NCI-H748 (cell line): ENCODE results near the gene ENPP4.
A peak's percentile ranks its signal among the peaks of the same experiment; 100 is the strongest.

ENCODE experiments used
- DNase-seq: peaks from one replicate; lab custom pipeline; 2025; ENCODE audit not compliant: unreplicated experiment; lab: John Stamatoyannopoulos, UW

ENPP4 gene, protein sequence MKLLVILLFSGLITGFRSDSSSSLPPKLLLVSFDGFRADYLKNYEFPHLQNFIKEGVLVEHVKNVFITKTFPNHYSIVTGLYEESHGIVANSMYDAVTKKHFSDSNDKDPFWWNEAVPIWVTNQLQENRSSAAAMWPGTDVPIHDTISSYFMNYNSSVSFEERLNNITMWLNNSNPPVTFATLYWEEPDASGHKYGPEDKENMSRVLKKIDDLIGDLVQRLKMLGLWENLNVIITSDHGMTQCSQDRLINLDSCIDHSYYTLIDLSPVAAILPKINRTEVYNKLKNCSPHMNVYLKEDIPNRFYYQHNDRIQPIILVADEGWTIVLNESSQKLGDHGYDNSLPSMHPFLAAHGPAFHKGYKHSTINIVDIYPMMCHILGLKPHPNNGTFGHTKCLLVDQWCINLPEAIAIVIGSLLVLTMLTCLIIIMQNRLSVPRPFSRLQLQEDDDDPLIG

DNA sequence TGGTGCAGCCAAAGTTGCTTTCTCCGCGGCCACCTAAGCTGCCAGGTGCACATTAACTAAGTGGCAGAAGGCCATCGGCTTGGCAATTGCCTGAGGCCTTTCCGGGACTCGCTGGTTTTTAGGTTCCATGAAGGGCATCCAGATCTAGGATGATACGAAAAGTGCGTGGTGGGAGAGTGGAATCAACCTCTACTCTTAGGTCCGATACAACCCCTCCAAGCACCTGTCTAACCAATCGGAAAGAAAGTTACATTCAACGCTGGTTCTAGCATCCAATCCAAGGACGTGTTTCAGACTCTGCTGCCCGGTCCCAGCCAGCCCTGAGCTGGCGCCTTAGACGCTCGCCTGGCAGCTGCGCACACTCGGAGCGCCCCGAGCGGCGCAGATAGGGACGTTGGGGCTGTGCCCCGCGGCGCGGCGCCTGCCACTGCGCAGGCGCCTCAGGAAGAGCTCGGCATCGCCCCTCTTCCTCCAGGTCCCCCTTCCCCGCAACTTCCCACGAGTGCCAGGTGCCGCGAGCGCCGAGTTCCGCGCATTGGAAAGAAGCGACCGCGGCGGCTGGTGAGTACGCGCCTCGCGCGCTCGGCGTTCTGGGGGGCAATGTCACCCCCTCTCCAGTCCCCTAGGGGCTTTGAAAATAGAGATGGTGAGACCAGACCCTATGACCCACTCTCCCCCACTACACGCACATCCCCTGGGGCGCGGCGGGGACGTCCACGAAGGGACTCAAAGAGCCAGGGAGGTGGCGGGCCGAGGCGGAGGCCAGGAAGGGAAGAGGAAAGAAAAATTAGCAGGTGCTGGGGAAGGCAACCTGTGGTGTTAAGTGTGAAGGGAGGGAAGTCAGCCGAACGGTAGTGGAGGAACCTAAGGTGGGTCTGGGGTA, at the start of gene ENPP4:
ENPP4 (plus strand) TSS at position 361 of the 883 bp plus-strand sequence. CDS start 9,595 bp downstream, outside the sequence.
- DNase-seq: peak; percentile 98

DNA sequence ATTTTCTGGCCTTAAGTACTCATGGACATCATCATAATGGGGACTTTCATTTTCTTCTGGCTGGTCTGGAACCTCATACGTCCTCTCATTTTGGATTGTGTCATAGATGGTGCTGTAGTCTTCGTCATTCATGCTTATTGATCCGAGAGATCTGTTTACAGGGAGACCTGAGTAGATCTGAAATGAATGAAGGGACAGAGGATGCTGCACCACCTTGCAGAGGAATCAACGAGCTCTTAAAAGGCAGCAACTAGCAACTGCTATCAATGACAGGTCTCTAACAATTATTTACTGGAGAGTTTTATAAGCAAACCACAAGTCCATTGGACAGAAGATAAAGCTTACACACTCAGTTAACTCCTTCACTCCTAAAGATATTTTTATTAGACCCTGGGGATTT, 49.7 kb upstream of the ENPP4 start:
- DNase-seq: no peak

DNA sequence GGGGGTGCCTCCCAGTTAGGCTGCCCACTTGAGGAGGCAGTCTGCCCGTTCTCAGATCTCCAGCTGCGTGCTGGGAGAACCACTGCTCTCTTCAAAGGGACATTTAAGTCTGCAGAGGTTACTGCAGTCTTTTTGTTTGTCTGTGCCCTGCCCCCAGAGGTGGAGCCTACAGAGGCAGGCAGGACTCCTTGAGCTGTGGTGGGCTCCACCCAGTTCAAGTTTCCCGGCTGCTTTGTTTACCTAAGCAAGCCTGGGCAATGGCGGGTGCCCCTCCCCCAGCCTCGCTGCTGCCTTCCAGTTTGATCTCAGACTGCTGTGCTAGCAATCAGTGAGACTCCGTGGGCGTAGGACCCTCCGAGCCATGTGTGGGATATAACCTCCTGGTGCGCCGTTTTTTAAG, 44.1 kb upstream of the ENPP4 start:
- peak; percentile 20 for DNase-seq

DNA sequence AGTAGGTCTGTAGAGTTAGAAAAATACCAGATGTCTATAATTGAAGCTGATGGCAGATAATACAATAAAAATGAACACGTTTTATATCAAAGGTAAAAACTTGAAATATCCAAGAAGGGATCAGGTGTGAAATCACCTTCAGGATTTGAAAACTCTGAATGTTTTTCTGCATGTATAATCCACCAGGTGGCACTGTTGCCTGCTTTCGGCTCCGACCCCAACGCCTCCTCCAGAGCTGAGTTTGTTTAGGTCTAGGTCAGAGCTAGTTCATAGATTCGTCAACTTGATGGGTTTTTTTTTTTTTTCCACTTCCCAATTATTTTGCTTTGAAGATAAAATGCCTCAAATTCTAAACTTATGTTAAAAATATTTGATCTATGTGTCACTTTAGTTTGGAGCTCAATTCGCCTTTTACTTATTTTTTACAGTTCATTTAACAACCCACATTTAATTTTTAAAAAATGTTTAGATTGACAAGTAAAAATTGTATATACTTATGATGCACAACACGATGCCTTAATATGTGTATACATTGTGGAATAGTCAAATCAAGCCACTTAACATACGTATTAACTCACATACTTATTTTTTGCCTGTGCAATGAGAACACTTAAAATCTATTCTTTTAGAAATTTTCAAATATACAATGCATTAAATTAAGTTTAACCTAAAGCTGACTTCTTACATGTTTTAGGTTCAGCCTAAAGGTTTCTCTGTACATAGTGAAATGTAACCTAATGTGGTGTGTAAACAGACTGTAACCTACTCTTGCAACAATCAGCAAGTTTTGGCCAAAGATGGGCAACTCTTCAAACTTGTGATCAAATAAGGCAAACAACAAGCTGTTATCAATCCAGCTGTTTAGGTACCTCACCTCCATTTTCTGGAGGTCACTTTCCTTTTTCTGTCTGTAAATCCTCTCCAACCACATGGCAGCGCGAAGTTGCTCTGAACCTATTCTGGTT, 39.4 kb upstream of the ENPP4 start:
- peak; percentile 77 for DNase-seq

DNA sequence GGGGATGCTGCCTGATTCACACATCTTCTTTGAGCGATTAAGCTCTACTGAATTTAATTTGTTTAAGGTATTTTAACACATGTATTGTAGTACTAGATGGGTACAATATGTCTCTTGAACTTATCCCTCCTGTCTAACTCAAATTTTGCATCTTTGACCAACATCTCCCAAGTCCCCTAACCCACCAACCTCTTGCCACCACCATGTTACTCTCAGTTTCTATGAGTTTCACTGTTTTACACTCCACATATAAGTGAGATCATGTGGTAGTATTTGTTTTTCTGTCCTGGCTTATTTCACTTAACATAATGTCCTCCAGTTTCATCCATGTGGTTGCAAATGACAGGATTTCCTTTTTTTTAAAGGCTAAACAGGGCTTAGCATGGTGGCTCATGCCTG, 38.7 kb upstream of the ENPP4 start:
- DNase-seq: no peak

DNA sequence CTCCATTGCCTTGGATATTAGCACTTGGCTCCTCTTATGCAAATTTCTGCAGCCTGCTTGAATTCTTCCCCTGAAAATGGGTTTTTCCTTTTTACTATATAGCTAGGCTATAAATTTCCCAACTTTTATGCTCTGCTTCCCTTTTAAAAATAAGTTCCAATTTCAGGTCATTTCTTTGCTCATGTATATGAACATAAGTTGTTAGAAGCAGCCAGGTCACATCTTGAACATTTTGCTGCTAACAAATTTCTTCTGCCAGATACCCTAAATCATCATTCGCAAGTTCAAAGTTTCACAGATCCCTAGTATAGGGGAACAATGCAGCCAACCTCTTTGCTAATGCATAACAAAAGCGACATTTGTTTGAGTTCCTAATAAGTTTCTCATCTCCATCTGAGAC, 34.5 kb upstream of the ENPP4 start:
- DNase-seq: no peak

DNA sequence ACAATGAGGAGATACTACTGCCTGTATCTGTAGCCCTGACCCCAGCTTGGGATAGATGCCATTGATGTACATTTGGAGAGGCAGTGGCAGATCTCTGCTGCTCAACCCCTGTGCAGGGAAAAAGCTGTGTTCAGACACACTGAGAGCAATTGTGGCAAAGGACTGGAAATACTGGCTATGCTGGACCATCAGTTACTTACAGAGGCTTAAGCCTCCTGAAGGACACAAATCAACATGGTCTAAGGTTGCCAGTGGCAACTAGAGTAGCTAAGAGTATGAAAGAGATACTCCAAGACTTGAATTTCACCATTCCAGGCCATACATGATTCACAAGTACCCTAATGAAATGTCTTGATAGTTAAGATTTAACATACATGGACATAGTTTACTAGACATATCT, 32.4 kb upstream of the ENPP4 start:
- DNase-seq: peak; percentile 21

DNA sequence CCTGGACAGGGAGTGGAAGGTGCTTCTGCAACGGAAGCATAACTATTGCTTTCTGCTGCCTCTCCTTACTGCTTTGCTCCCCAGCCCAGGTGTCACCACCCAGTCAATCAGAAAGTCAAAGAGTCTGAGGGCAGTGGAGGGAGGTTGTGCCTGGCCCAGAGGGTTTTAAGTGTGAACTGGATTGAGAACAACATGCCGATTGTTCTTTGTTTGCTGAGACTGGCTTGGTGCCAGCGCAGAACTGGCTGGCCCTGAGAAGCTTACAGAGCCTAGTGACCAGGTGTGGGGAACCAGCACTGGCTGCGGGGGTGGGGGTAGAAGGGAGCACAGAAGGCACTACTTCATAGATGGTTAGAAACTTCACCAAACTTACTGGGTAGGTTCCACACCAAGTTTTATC, 31.1 kb upstream of the ENPP4 start:
- peak; percentile 98 for DNase-seq

DNA sequence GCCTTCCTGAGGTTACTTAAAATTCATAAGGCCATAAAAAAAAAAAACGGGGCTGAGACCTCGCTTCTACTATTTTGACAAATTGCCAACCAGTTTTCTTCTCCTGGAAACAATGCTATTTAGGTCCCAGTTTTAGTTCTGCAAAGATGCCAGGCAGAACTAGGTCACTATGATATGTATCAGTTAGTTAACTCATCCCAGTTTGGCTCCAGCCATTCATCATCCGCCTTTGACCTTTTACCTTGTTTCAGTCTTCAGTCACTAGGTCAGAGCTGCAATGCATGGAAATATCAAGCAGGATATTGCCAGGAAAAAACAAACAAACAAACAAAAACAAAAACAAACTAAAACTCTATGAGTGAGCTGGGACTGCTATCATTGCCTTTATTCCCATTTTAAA, 29.8 kb upstream of the ENPP4 start:
- DNase-seq: no peak

DNA sequence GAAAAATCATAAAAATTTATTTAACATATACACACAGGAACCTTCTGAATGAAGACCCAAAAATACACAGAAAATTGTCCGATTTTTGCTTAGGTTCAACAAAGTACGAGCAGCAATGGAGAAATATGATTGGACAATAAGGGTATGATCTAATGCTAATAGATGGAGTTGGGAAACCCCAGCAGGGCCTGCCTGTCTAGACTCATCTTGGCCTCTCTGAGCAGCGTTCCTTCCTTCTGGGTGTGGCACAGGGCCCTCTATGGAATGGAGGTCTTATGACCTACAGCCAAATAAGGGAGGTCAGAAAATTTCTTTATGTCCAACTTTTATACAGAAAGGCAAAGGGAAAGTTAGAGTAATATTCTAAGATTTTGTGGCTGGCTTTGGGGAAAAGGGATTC, 27.7 kb upstream of the ENPP4 start:
- no peak for DNase-seq

DNA sequence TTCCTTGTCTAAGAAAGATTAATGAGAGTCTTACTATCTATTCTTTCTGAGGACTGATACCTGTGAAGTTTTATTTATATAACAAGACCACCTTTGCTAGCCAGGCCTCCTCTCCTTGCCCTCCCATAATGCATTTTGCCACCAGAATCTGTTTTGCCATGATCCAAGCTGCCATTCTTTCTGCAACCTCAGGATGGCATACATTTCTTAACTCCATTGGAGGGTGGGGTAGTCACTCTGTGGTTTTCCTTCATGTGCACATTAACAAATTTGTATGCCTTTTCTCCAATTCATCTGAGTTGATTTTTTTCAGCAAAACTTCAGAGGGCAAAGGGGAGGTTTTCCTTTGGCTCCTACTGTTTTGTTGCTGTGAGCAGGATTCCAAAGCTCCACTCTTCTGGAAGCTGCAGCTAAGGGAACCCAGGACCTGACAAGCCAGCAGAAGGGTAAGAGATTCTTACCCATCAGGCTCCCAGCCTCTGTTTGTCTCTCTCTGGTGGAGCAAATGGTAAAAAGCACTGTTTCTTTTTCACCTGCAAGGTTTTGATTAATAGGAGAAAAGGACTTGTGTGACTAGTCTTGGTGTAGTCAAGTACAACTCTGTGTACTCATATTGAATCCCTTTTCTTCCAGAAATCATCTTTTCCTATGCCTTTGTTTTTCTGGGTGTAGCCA, 26.2 kb upstream of the ENPP4 start:
- peak; percentile 46 for DNase-seq

DNA sequence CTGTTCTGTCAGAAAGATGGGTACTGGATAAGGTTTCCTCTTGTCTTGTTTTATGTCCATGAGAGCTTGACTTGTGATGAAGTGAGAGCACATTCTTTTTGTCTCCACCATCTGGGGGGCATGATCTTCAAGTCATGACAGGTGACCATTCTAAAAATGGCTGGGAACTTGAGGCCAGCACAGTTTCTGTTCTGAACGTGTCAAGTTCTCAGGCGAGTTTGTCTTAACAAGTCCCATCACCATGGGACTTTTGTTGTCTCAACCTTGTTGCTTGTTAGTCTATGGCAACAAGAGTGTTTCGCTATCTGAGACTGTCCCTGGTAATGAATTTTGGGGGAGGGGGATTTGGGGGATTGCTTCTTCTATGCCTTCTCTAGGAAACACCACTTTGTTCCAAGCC, 25.6 kb upstream of the ENPP4 start:
- no peak for DNase-seq

DNA sequence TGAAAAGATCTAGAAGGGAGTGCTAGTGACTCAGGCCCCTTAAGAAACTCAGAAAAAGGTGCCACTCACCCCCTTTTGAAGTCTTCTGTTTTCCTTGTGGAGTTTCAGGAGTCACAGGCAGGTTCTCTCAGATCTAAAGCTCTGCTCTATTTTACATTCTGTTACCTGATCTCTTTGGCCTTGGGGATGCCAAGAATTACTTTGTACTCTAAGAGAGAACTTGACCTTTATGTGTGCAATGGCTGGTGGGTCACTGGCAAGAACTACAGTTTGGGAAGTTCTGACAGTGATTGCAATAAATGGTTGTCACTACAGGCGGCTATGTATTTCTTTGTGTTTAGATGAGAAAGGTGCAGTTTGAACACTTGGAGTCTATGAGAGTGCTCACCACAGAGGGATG, 24.2 kb upstream of the ENPP4 start:
- DNase-seq: no peak

DNA sequence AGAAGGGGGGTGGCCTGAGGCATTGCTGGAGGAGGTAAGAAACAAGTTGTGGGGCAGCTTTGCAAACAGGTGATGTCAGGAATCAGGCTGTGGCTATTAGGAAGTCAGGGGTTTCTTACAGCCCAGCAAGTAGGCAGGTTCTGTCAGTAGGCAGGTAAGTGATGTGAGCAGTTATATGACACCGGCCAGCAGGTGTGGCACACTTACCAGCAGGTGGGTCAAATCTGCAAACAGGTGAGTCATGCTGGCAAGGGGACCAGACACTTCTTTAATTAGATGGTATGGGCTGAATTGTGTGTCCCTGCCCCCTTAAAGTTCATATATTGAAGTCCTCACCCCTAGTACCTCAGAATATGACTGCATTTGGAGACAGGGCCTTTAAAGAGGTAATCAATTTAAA, 16.4 kb upstream of the ENPP4 start:
- peak; percentile 99 for DNase-seq

DNA sequence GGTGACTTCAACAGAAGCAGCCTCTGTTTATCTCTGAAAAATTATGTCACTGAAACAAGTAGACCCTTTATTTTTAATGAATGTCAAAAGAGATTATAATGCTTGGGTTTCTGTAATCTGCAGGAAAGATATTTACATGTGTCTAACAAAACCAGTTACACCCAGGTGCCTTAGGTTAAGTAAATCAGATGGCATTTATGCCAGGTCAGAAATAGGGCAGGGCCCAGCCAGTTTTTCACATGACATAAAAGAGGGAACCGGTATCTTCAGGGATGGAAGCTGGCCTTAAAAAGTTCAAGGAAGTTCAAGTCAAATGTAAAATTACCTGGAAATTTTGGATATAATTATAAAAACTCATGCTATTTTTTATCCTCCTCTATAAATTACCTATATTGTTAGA, 14.2 kb upstream of the ENPP4 start:
- no peak for DNase-seq

DNA sequence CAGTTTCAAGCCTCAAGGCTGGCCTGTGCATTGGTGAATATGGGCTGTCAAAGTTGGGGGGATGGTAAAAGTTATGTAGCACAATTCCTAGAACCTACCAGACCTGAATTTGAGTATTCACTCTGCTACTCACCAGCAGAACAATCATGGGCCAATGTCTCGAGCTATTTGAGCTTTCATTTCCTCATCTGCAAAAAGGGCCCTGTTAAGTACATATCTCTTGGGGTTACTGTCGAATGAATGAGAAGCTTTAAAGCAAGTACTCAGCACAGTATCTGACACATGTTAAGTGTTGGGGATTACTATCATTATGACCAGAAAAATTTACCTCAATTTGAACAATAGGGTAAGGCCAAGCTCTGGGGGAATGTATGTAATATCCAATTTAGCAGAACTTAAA, 13.5 kb upstream of the ENPP4 start:
- DNase-seq: no peak

DNA sequence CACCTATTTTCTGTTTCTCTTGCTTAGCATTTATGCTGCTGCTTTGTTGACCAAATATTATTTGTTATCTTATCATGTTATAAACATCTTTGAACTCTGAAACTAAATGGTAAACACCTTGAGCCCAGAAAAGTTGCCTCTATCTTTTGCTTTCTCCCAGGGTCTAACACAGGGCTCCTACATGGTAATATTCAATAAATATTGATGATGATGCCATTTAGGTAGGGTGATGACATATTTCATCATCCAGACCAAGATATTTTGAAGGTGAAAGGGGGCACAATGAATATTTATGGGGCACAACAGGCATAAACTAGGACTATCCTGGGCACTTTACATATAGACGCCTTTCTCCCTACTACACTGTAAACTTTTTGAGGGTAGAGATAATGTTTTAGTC, 11.6 kb upstream of the ENPP4 start:
- no peak for DNase-seq

DNA sequence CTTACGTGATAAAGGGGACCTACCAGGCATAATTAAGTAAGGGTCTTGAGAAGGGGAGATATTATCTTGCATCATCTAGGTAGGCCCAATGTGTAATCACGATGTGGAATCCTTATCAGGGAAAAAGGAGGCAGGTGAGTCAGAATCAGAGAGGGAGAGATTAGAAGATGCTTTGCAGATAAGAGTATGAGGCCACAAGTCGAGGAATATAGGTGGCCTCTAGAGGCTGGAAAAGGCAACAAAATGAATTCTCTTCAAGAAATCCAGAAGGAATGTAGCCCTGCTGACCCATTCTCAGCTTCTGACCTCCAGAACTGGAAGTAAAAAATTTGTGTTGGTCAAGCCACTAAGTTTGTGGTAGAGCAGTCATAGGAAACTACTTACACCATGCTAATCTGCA, 11.0 kb upstream of the ENPP4 start:
- DNase-seq: no peak

DNA sequence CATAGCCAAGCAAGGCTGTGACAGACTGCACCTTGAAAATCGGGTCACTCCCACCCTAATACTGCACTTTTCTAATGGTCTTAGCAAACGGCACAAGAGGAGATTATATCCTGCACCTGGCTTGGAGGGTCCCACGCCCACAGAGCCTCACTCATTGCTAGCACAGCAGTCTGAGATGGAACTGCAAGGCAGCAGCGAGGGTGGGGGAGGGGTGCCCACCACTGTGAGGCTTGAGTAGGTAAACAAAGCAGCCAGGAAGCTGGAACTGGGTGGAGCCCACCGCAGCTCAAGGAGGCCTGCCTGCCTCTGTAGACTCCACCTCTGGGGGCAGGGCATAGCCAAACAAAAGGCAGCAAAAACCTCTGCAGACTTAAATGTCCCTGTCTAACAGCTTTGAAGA, 10.1 kb upstream of the ENPP4 start:
- DNase-seq: peak; percentile 32

DNA sequence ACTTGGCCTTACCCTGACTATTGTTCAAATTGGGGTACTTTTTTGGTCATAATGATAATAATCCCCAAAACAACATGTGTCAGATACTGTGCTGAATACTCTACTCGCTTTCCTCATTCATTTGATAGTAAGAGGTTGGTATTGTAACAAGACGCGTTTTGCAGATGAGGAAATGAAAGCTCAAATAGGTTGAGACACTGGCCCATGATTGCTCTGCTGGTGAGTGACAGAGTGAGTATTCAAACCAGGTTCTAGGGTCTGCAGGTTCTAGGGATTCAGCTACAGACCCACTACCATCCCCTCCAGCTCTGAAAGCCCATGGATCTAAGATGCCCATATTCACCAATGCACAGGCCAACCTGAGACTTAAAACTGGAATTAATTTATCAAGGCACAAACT, 1.3 kb upstream of the ENPP4 start:
- no peak for DNase-seq

DNA sequence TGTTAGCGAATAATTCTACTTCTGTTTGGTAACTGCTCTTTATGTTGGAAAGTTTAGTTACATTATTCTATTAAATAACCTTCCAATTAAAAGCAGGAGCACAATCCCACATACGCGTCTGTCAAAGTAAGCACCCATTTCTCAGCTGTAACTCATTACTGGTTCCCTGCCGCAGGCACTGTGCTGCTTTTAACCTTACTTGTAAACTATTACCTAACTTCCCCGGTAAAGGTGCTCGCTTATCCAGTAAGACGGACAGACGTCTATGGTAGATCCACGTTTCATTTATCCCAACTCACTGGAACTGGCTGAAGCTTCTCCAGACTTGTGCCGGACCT, 529 bp upstream of the ENPP4 start:
- DNase-seq: peak; percentile 83
